Small intestine (tissue), 7 donors: ENCODE results near the gene AJAP1. TPM values are rescaled to one million over a fixed set of nuclear protein-coding genes. Genes with fewer than 3 reads are reported as not detected.

Experiments used
- DNase-seq, 2 donors: peaks; one replicate each; pipeline versions ENCODE4 v3.0.0 to v3.0.0-alpha.2; 2013
- FAIRE-seq: peaks from 2 replicates; lab custom pipeline; 2012; peaks lifted over from hg19 to GRCh38; lab: Jason Lieb, UNC
- H3K27ac ChIP-seq, 3 donors: one replicate each; pipeline ENCODE4 v1.5.1; 2013; ENCODE audit warnings: low read length in 2 of 3, mild to moderate bottlenecking in 2 of 3, control low read depth in 1 of 3, inconsistent platforms in 1 of 3, low read depth in 1 of 3, moderate library complexity in 1 of 3
- H3K27me3 ChIP-seq, 3 donors: one replicate each; pipeline ENCODE4 v1.6.1; 2013; ENCODE audit warnings: low read length in 3 of 3, inconsistent platforms in 1 of 3; ENCODE audit not compliant: control insufficient read depth in 3 of 3, insufficient read depth in 3 of 3
- H3K36me3 ChIP-seq, 3 donors: one replicate each; pipeline ENCODE4 v1.6.1; 2013; ENCODE audit warnings: low read length in 3 of 3, inconsistent platforms in 1 of 3, low read depth in 1 of 3, mild to moderate bottlenecking in 1 of 3, moderate library complexity in 1 of 3; ENCODE audit not compliant: control insufficient read depth in 3 of 3, insufficient read depth in 2 of 3
- H3K4me1 ChIP-seq, 3 donors: one replicate each; pipeline ENCODE4 v1.6.1; 2013; ENCODE audit warnings: low read length in 2 of 3, inconsistent platforms in 1 of 3, low read depth in 1 of 3, mild to moderate bottlenecking in 1 of 3, moderate library complexity in 1 of 3; ENCODE audit not compliant: control insufficient read depth in 3 of 3, insufficient read depth in 2 of 3
- H3K4me3 ChIP-seq, 3 donors: one replicate each; pipeline ENCODE4 v1.5.1; 2013; ENCODE audit warnings: low read length in 3 of 3, control low read depth in 1 of 3, inconsistent platforms in 1 of 3, low read depth in 1 of 3, mild to moderate bottlenecking in 1 of 3, moderate library complexity in 1 of 3
- H3K9me3 ChIP-seq, 2 donors: one replicate each; pipeline ENCODE4 v1.6.1; 2013; ENCODE audit warnings: low read depth in 1 of 2, low read length in 1 of 2; ENCODE audit not compliant: control insufficient read depth in 2 of 2, insufficient read depth in 1 of 2
- WGBS, 3 donors: extraction: QIAGEN DNeasy Blood & Tissue Kit; methylation state at CpG; one replicate each; pipeline ENCODE4 v1.1.7; 2013; 5-methylcytosine and 5-hydroxymethylcytosine counted together
- polyA plus RNA-seq, 4 donors: library from polyadenylated mRNA; stranded (reverse) in 3 of 4; unstranded in 1 of 4; fragments of 200-250 nt in 3 of 4; fragments of 120-200 nt in 1 of 4; gene quantifications; one replicate each; pipeline versions ENCODE4 v1.2.1 to v1.2.3, GENCODE V29; 2013
- donor health status: healthy with polysubstance abuse.
- donor health status: control.
- donor health status: control.
- donor health status: Bipolar disorder and iron deficiency.
- donor health status: healthy.

Gene AJAP1
- polyA plus RNA-seq, 4 donors: 0.13 to 0.27 (median 0.27) TPM; not detected in 1

- no peak for FAIRE-seq
- H3K27ac ChIP-seq: no peak overlapping the region
- no peaks in the 10 kb centered on the region for H3K9me3 ChIP-seq
- no peaks in the 10 kb centered on the region for H3K27me3 ChIP-seq
- no peak overlapping the region for H3K4me3 ChIP-seq
- H3K36me3 ChIP-seq: no peaks in the 10 kb centered on the region
- no peak for DNase-seq
- H3K4me1 ChIP-seq: no peaks in the 10 kb centered on the region
- 62 to 69% (median 66%) methylated on average over 12 of the region's 12 CpGs for WGBS, 3 donors
These were observed 19.5 kb upstream of the AJAP1 start for GRCh38 chr1:4634793-4635406.

- H3K9me3 ChIP-seq: no peaks in the 10 kb centered on the region
- H3K4me1 ChIP-seq: no peaks in the 10 kb centered on the region
- 76 to 87% (median 82%) methylated on average over 8 of the region's 8 CpGs for WGBS, 3 donors
- no peaks in the 10 kb centered on the region for H3K27me3 ChIP-seq
- no peak overlapping the region for H3K27ac ChIP-seq
- H3K4me3 ChIP-seq: no peak overlapping the region
- H3K36me3 ChIP-seq: no peaks in the 10 kb centered on the region
- FAIRE-seq (no peak), DNase-seq (no peak)
These were observed 18.2 kb upstream of the AJAP1 start for GRCh38 chr1:4636186-4636585.

- Histone ChIP-seq H3K36me3 (no peaks in the 10 kb centered on the region), H3K27me3 (no peaks in the 10 kb centered on the region), H3K4me3 (no peak overlapping the region), H3K4me1 (no peaks in the 10 kb centered on the region), H3K9me3 (no peaks in the 10 kb centered on the region), H3K27ac (no peak overlapping the region)
- WGBS, 3 donors: 82 to 86% (median 85%) methylated on average over 23 of the region's 23 CpGs
- no peak for FAIRE-seq
- DNase-seq: no peak
These were observed 17.6 kb upstream of the AJAP1 start for GRCh38 chr1:4636644-4637380.

GRCh38 chr1:4637616-4638344 lies 16.6 kb upstream of the AJAP1 start:
- Histone ChIP-seq H3K4me3 (no peak overlapping the region), H3K4me1 (no peaks in the 10 kb centered on the region), H3K27ac (no peak overlapping the region), H3K9me3 (no peaks in the 10 kb centered on the region), H3K36me3 (no peaks in the 10 kb centered on the region), H3K27me3 (no peaks in the 10 kb centered on the region)
- no peak for DNase-seq
- 43 to 52% (median 51%) methylated on average over 34 of the region's 34 CpGs for WGBS, 3 donors
- no peak for FAIRE-seq

- no peak overlapping the region for H3K4me3 ChIP-seq
- H3K36me3 ChIP-seq: no peaks in the 10 kb centered on the region
- FAIRE-seq: no peak
- H3K9me3 ChIP-seq: no peaks in the 10 kb centered on the region
- no peak overlapping the region for H3K27ac ChIP-seq
- no peaks in the 10 kb centered on the region for H3K4me1 ChIP-seq
- H3K27me3 ChIP-seq: no peaks in the 10 kb centered on the region
- no peak for DNase-seq
- WGBS, 3 donors: 35 to 40% (median 40%) methylated on average over 12 of the region's 12 CpGs
These were observed 16.1 kb upstream of the AJAP1 start for GRCh38 chr1:4638345-4638729.

GRCh38 chr1:4640931-4641330 lies 13.5 kb upstream of the AJAP1 start:
- no peak for FAIRE-seq
- no peak overlapping the region for H3K27ac ChIP-seq
- H3K9me3 ChIP-seq: no peaks in the 10 kb centered on the region
- H3K27me3 ChIP-seq: no peaks in the 10 kb centered on the region
- no peak for DNase-seq
- no peak overlapping the region for H3K4me3 ChIP-seq
- no peaks in the 10 kb centered on the region for H3K36me3 ChIP-seq
- WGBS, 3 donors: 80 to 85% (median 83%) methylated on average over 10 of the region's 10 CpGs
- no peaks in the 10 kb centered on the region for H3K4me1 ChIP-seq

GRCh38 chr1:4647391-4647790 lies 7.0 kb upstream of the AJAP1 start:
- FAIRE-seq (no peak), DNase-seq (no peak)
- Histone ChIP-seq H3K27ac (no peak overlapping the region), H3K9me3 (no peaks in the 10 kb centered on the region), H3K27me3 (peaks cover 0 to 12% (median 9%) of the 10 kb centered on the region in 3 donors), H3K4me1 (no peaks in the 10 kb centered on the region), H3K4me3 (no peak overlapping the region), H3K36me3 (no peaks in the 10 kb centered on the region)
- WGBS, 3 donors: 86 to 96% (median 91%) methylated on average over 1 of the region's 1 CpG

- no peak for FAIRE-seq
- H3K9me3 ChIP-seq: no peaks in the 10 kb centered on the region
- no peak for DNase-seq
- H3K4me3 ChIP-seq: no peak overlapping the region
- 85 to 95% (median 91%) methylated on average over 2 of the region's 2 CpGs for WGBS, 3 donors
- peaks cover 0 to 23% (median 17%) of the 10 kb centered on the region in 3 donors for H3K27me3 ChIP-seq
- no peaks in the 10 kb centered on the region for H3K4me1 ChIP-seq
- H3K36me3 ChIP-seq: no peaks in the 10 kb centered on the region
- H3K27ac ChIP-seq: no peak overlapping the region
These were observed 5.8 kb upstream of the AJAP1 start for GRCh38 chr1:4648657-4649056.
